Measurements from ENCODE around the gene GSTA3. TPM values are rescaled to one million over a fixed set of nuclear protein-coding genes. Genes with fewer than 3 reads are reported as not detected.

GSTA3 gene
- total and polyA plus RNA-seq, 2 of the 13 experiments (the other 11 are each of a cell fraction or from before 2014, with no cell fraction given), result not detected

- no peak for TF ChIP-seq RARG (CRISPR knock-in tag; IDR thresholded peaks at IDR 0.05; ENCODE audit: low read depth)
- TF ChIP-seq FOXO1 (CRISPR knock-in tag; IDR thresholded peaks at IDR 0.05), result 0 out of 2 replicates have a peak, but pooled peaks have one; percentile 56
- no peak for TF ChIP-seq IKZF1 (IDR thresholded peaks at IDR 0.05)
- TF ChIP-seq, protein P1, sequence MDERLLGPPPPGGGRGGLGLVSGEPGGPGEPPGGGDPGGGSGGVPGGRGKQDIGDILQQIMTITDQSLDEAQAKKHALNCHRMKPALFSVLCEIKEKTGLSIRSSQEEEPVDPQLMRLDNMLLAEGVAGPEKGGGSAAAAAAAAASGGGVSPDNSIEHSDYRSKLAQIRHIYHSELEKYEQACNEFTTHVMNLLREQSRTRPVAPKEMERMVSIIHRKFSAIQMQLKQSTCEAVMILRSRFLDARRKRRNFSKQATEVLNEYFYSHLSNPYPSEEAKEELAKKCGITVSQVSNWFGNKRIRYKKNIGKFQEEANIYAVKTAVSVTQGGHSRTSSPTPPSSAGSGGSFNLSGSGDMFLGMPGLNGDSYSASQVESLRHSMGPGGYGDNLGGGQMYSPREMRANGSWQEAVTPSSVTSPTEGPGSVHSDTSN (CRISPR knock-in tag; IDR thresholded peaks at IDR 0.05), result no peak
- peak; percentile 58 for TF ChIP-seq XRCC5 (optimal IDR thresholded peaks at IDR 0.05; ENCODE audit: low read length)
- no peak for TF ChIP-seq MAZ (IDR thresholded peaks at IDR 0.05; ENCODE audit: borderline replicate concordance, low read depth, low read length)
- peak; percentile 30; the same call in 1 of the 2 replicates for TF ChIP-seq MAZ (CRISPR knock-in tag; IDR thresholded peaks at IDR 0.05; ENCODE audit: low read depth)
- TF ChIP-seq MZF1 (CRISPR knock-in tag; IDR thresholded peaks at IDR 0.05; ENCODE audit: borderline replicate concordance), result 0 out of 2 replicates have a peak, but pooled peaks have one; percentile 39
- TF ChIP-seq POLR2AphosphoS2 (IDR thresholded peaks at IDR 0.05; ENCODE audit: low read depth, low read length), result no peak
- 0 out of 2 replicates have a peak, but pooled peaks have one; percentile 49 for TF ChIP-seq RXRB (CRISPR knock-in tag; IDR thresholded peaks at IDR 0.05; ENCODE audit: borderline replicate concordance)
- TF ChIP-seq ZBTB20 (CRISPR knock-in tag; IDR thresholded peaks at IDR 0.05; ENCODE audit: borderline replicate concordance, low read depth), result 0 out of 2 replicates have a peak, but pooled peaks have one; percentile 55
- TF ChIP-seq RNF2 (conservative IDR thresholded peaks at IDR 0.05; ENCODE audit: low read depth), result peak; percentile 42; the same call in 1 of the 2 replicates
- TF ChIP-seq HMGXB4 (CRISPR knock-in tag; IDR thresholded peaks at IDR 0.05; ENCODE audit: borderline replicate concordance in 1 of 2, low read depth in 1 of 2), result peak; percentile 73 to 85; a peak in 3 of 4 replicates
- no peak for TF ChIP-seq NCOA2 (CRISPR knock-in tag; IDR thresholded peaks at IDR 0.05)
- 0 out of 2 replicates have a peak, but pooled peaks have one; percentile 12 for TF ChIP-seq KDM1A (CRISPR knock-in tag; IDR thresholded peaks at IDR 0.05)
- peak; percentile 90 for TF ChIP-seq ELF3 (CRISPR knock-in tag; IDR thresholded peaks at IDR 0.05)
- TF ChIP-seq ATF7 (IDR thresholded peaks at IDR 0.05), result no peak
- TF ChIP-seq ATF7 (CRISPR knock-in tag; IDR thresholded peaks at IDR 0.05), result no peak
- no peak for TF ChIP-seq PLRG1 (conservative IDR thresholded peaks at IDR 0.05)
- TF ChIP-seq ZNF780A (CRISPR knock-in tag; IDR thresholded peaks at IDR 0.05), result no peak
- peak; percentile 83; the same call in 1 of the 2 replicates for TF ChIP-seq ZNF512B (CRISPR knock-in tag; IDR thresholded peaks at IDR 0.05; ENCODE audit: borderline replicate concordance)
- peak; percentile 62; the same call in 1 of the 2 replicates for TF ChIP-seq ETV5 (CRISPR knock-in tag; IDR thresholded peaks at IDR 0.05; ENCODE audit: borderline replicate concordance)
- TF ChIP-seq ZNF264 (CRISPR knock-in tag; IDR thresholded peaks at IDR 0.05), result peak; percentile 20; the same call in 1 of the 2 replicates
- TF ChIP-seq THAP11 (CRISPR knock-in tag; IDR thresholded peaks at IDR 0.05), result peak; percentile 54; the same call in 1 of the 2 replicates
These were observed 27.3 kb downstream of the GSTA3 start (continued) for GRCh38 chr6:52881996-52882841.

Data from HepG2 (cell line).